Activated CD4-positive, alpha-beta T cell treated with anti-CD3 and anti-CD28 coated beads, Interleukin-2, amount 10 ng/mL, durations not matched to agents 7 days and 5 days (primary cell): ENCODE measurements around the gene RASGRP2. TPM values are rescaled to one million over a fixed set of nuclear protein-coding genes. Genes with fewer than 3 reads are reported as not detected.
A peak's percentile ranks its signal among the peaks of the same experiment; 100 is the strongest.
"Not testable (repeated sequence)": the region's sequence is repeated elsewhere in the genome, so short reads cannot be mapped to it uniquely, and the experiment has no call there.

ENCODE experiments used
- CTCF ChIA-PET: fragments of 350-600 bp; sonication (Branson Sonifier 250); formaldehyde crosslinking; loops from one replicate; lab custom pipeline; 2021; ENCODE audit warnings: antibody characterized with exemption; lab: Charles Lee
- POLR2A ChIA-PET: fragments of 350-600 bp; sonication (Branson Sonifier 250); formaldehyde crosslinking; loops from one replicate; lab custom pipeline; 2021; ENCODE audit warnings: antibody characterized with exemption; lab: Charles Lee
- DNase-seq: peaks from one replicate; pipeline ENCODE4 v3.0.0-alpha.2; 2020
- H3K27ac Mint-ChIP-seq: one replicate; pipeline ENCODE4 v1.8.0; 2021; ENCODE audit warnings: mild to moderate bottlenecking, moderate library complexity, mixed read lengths
- H3K27me3 Mint-ChIP-seq: one replicate; pipeline ENCODE4 v1.8.0; 2021; ENCODE audit warnings: mixed read lengths
- H3K36me3 Mint-ChIP-seq: one replicate; pipeline ENCODE4 v1.8.0; 2021; ENCODE audit warnings: low read depth, mixed read lengths
- H3K4me1 Mint-ChIP-seq: one replicate; pipeline ENCODE4 v1.8.0; 2021; ENCODE audit warnings: mixed read lengths
- H3K4me3 Mint-ChIP-seq: one replicate; pipeline ENCODE4 v1.8.0; 2021; ENCODE audit warnings: mild to moderate bottlenecking, moderate library complexity, mixed read lengths
- H3K9me3 Mint-ChIP-seq: one replicate; pipeline ENCODE4 v1.8.0; 2021; ENCODE audit warnings: mixed read lengths
- total RNA-seq, 2 experiments: library from RNA; stranded (reverse); gene quantifications; one replicate each; pipeline ENCODE4 v1.2.3, GENCODE V29; 2021

The RASGRP2 gene
- total RNA-seq, 2 experiments from 2014 or later = 293 to 300 TPM

- Mint-ChIP-seq H3K36me3 (no peaks in the 10 kb centered on the region), H3K4me1 (no peaks in the 10 kb centered on the region), H3K4me3 (no peak overlapping the region), H3K9me3 (no peaks in the 10 kb centered on the region), H3K27ac (no peak overlapping the region), H3K27me3 (peaks cover 43% of the 10 kb centered on the region)
- ChIA-PET POLR2A (interaction anchor here (1.7 kb wide), 1 partner anchor 17 kb away, joined by 6 read pairs; no protein-coding TSS in a partner anchor), CTCF (interaction anchor here (0.6 to 2.5 kb wide), 5 partner anchors 14 to 72 kb away, joined by 3 to 12 read pairs (median 4); no protein-coding TSS in a partner anchor)
- DNase-seq = no peak
These were observed 38.4 kb downstream of the RASGRP2 start for GRCh38 chr11:64705501-64705900.

GRCh38 chr11:64703048-64703447 lies 40.9 kb downstream of the RASGRP2 start:
- no peaks in the 10 kb centered on the region for H3K4me1 Mint-ChIP-seq
- H3K9me3 Mint-ChIP-seq = no peaks in the 10 kb centered on the region
- DNase-seq = no peak
- H3K27me3 Mint-ChIP-seq = peaks cover 34% of the 10 kb centered on the region
- POLR2A ChIA-PET = no interaction called here
- H3K36me3 Mint-ChIP-seq = no peaks in the 10 kb centered on the region
- no peak overlapping the region for H3K27ac Mint-ChIP-seq
- H3K4me3 Mint-ChIP-seq = no peak overlapping the region
- CTCF ChIA-PET = interaction anchor here (0.6 to 1.2 kb wide), 4 partner anchors 14 to 91 kb away, joined by 3 to 5 read pairs (median 4); no protein-coding TSS in a partner anchor

GRCh38 chr11:64701956-64702355 lies 42.0 kb downstream of the RASGRP2 start:
- H3K27ac Mint-ChIP-seq, H3K36me3 Mint-ChIP-seq, DNase-seq, POLR2A ChIA-PET, H3K4me3 Mint-ChIP-seq, H3K9me3 Mint-ChIP-seq, H3K4me1 Mint-ChIP-seq: not testable (repeated sequence)
- peaks cover 33% of the 10 kb centered on the region for H3K27me3 Mint-ChIP-seq
- CTCF ChIA-PET = interaction anchor here (1.2 kb wide), 1 partner anchor 13 kb away, joined by 7 read pairs; no protein-coding TSS in a partner anchor

GRCh38 chr11:64698427-64698826 lies 45.5 kb downstream of the RASGRP2 start:
- peaks cover 33% of the 10 kb centered on the region for H3K27me3 Mint-ChIP-seq
- no peaks in the 10 kb centered on the region for H3K36me3 Mint-ChIP-seq
- H3K9me3 Mint-ChIP-seq = no peaks in the 10 kb centered on the region
- POLR2A ChIA-PET = no interaction called here
- H3K4me1 Mint-ChIP-seq = peaks cover 1% of the 10 kb centered on the region
- H3K4me3 Mint-ChIP-seq = no peak overlapping the region
- CTCF ChIA-PET = interaction anchor here (1.6 kb wide), 1 partner anchor 10 kb away, joined by 9 read pairs; no protein-coding TSS in a partner anchor
- DNase-seq = no peak
- H3K27ac Mint-ChIP-seq = no peak overlapping the region

GRCh38 chr11:64697663-64698375 lies 46.1 kb downstream of the RASGRP2 start:
- ChIA-PET CTCF (no interaction called here), POLR2A (no interaction called here)
- Mint-ChIP-seq H3K27me3 (peaks cover 35% of the 10 kb centered on the region), H3K27ac (no peak overlapping the region), H3K9me3 (no peaks in the 10 kb centered on the region), H3K36me3 (no peaks in the 10 kb centered on the region), H3K4me3 (no peak overlapping the region), H3K4me1 (peaks cover 6% of the 10 kb centered on the region)
- no peak for DNase-seq

GRCh38 chr11:64696045-64696444 lies 47.9 kb downstream of the RASGRP2 start:
- Mint-ChIP-seq H3K4me1 (peaks cover 11% of the 10 kb centered on the region), H3K4me3 (no peak overlapping the region), H3K9me3 (no peaks in the 10 kb centered on the region), H3K27ac (no peak overlapping the region), H3K36me3 (no peaks in the 10 kb centered on the region), H3K27me3 (peaks cover 47% of the 10 kb centered on the region)
- POLR2A ChIA-PET = no interaction called here
- no peak for DNase-seq
- CTCF ChIA-PET = no interaction called here

- no peak for DNase-seq
- Mint-ChIP-seq H3K27ac (no peak overlapping the region), H3K4me3 (no peak overlapping the region), H3K36me3 (no peaks in the 10 kb centered on the region), H3K4me1 (peaks cover 11% of the 10 kb centered on the region), H3K27me3 (peaks cover 52% of the 10 kb centered on the region), H3K9me3 (no peaks in the 10 kb centered on the region)
- ChIA-PET POLR2A (no interaction called here), CTCF (no interaction called here)
These were observed 48.4 kb downstream of the RASGRP2 start for GRCh38 chr11:64695548-64695947.

- DNase-seq = no peak
- H3K27me3 Mint-ChIP-seq = peaks cover 48% of the 10 kb centered on the region
- CTCF ChIA-PET = no interaction called here
- H3K4me3 Mint-ChIP-seq = no peak overlapping the region
- H3K36me3 Mint-ChIP-seq = no peaks in the 10 kb centered on the region
- peak overlapping the region; percentile 51 for H3K27ac Mint-ChIP-seq
- H3K4me1 Mint-ChIP-seq = peaks cover 11% of the 10 kb centered on the region
- no peaks in the 10 kb centered on the region for H3K9me3 Mint-ChIP-seq
- POLR2A ChIA-PET = no interaction called here
These were observed 49.0 kb downstream of the RASGRP2 start for GRCh38 chr11:64694821-64695365.

- no peaks in the 10 kb centered on the region for H3K9me3 Mint-ChIP-seq
- no peak overlapping the region for H3K27ac Mint-ChIP-seq
- ChIA-PET POLR2A (no interaction called here), CTCF (no interaction called here)
- peaks cover 48% of the 10 kb centered on the region for H3K27me3 Mint-ChIP-seq
- no peak for DNase-seq
- H3K36me3 Mint-ChIP-seq = no peaks in the 10 kb centered on the region
- H3K4me1 Mint-ChIP-seq = peaks cover 12% of the 10 kb centered on the region
- no peak overlapping the region for H3K4me3 Mint-ChIP-seq
These were observed 49.8 kb downstream of the RASGRP2 start for GRCh38 chr11:64694026-64694755.

GRCh38 chr11:64692764-64693331 lies 51.1 kb downstream of the RASGRP2 start:
- POLR2A ChIA-PET = no interaction called here
- Mint-ChIP-seq H3K27ac (no peak overlapping the region), H3K36me3 (no peaks in the 10 kb centered on the region), H3K4me1 (peaks cover 23% of the 10 kb centered on the region), H3K27me3 (peaks cover 48% of the 10 kb centered on the region), H3K9me3 (no peaks in the 10 kb centered on the region), H3K4me3 (no peak overlapping the region)
- no peak for DNase-seq
- CTCF ChIA-PET = no interaction called here

- ChIA-PET CTCF (interaction anchor here (0.9 to 1.6 kb wide), 2 partner anchors 12 to 13 kb away, joined by 3 read pairs; no protein-coding TSS in a partner anchor), POLR2A (no interaction called here)
- H3K4me1 Mint-ChIP-seq = peaks cover 23% of the 10 kb centered on the region
- H3K27me3 Mint-ChIP-seq = peaks cover 48% of the 10 kb centered on the region
- H3K9me3 Mint-ChIP-seq = no peaks in the 10 kb centered on the region
- no peak for DNase-seq
- H3K27ac Mint-ChIP-seq = no peak overlapping the region
- H3K4me3 Mint-ChIP-seq = no peak overlapping the region
- H3K36me3 Mint-ChIP-seq = no peaks in the 10 kb centered on the region
These were observed 52.4 kb downstream of the RASGRP2 start for GRCh38 chr11:64691543-64691942.

GRCh38 chr11:64690235-64690634 lies 53.7 kb downstream of the RASGRP2 start:
- H3K36me3 Mint-ChIP-seq = no peaks in the 10 kb centered on the region
- peaks cover 23% of the 10 kb centered on the region for H3K4me1 Mint-ChIP-seq
- ChIA-PET CTCF (no interaction called here), POLR2A (no interaction called here)
- no peaks in the 10 kb centered on the region for H3K9me3 Mint-ChIP-seq
- DNase-seq = no peak
- peaks cover 41% of the 10 kb centered on the region for H3K27me3 Mint-ChIP-seq
- no peak overlapping the region for H3K27ac Mint-ChIP-seq
- no peak overlapping the region for H3K4me3 Mint-ChIP-seq
